ENCODE measurements around the gene GRAMD1A.
"Not testable (repeated sequence)": the region's sequence is repeated elsewhere in the genome, so short reads cannot be mapped to it uniquely, and the experiment has no call there.

GRAMD1A gene

GRCh38 chr19:35029275-35029736 is 29.2 kb downstream of the GRAMD1A start:
- DNase-seq, H3K4me3 Mint-ChIP-seq, H3K9me3 Mint-ChIP-seq: not testable (repeated sequence)
- Mint-ChIP-seq H3K4me1 (ENCODE audit: low read depth) (peaks cover 10% of the 10 kb centered on the region), H3K36me3 (ENCODE audit: low read depth) (peaks cover 41% of the 10 kb centered on the region), H3K27me3 (peaks cover 25% of the 10 kb centered on the region), H3K27ac (peak overlapping the region; percentile 57)

DNA sequence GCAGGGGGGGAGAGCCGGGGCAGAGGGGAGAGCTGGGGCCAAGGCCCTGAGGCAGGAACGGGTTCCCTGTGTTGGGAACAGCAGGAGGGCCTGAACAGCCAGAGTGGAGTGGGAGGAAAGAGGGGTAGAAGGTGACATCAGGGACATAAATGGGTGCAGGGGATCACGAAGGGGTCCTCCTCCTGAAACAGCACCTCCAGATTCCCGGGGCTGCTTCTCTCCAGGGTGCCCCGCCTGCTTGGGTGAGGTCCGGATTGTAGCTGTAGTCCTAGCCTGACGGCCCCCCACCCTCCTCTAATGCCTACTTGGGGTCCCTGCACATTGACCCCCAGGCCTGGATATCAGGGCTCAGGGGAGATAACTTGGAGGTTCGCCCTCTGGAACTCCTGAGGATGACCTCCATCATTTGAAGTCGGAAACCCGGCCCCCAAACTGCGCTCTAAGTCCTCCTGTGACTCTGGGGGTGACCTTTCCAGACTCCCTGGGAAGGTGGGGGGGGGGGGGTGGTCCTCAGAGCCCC is 29.7 kb downstream of the GRAMD1A start:
- Mint-ChIP-seq H3K9me3 (no peaks in the 10 kb centered on the region), H3K36me3 (ENCODE audit: low read depth) (peaks cover 36% of the 10 kb centered on the region), H3K4me1 (ENCODE audit: low read depth) (peaks cover 10% of the 10 kb centered on the region), H3K4me3 (peak overlapping the region; percentile 35), H3K27me3 (peaks cover 25% of the 10 kb centered on the region), H3K27ac (no peak overlapping the region)
- no peak for DNase-seq

DNA sequence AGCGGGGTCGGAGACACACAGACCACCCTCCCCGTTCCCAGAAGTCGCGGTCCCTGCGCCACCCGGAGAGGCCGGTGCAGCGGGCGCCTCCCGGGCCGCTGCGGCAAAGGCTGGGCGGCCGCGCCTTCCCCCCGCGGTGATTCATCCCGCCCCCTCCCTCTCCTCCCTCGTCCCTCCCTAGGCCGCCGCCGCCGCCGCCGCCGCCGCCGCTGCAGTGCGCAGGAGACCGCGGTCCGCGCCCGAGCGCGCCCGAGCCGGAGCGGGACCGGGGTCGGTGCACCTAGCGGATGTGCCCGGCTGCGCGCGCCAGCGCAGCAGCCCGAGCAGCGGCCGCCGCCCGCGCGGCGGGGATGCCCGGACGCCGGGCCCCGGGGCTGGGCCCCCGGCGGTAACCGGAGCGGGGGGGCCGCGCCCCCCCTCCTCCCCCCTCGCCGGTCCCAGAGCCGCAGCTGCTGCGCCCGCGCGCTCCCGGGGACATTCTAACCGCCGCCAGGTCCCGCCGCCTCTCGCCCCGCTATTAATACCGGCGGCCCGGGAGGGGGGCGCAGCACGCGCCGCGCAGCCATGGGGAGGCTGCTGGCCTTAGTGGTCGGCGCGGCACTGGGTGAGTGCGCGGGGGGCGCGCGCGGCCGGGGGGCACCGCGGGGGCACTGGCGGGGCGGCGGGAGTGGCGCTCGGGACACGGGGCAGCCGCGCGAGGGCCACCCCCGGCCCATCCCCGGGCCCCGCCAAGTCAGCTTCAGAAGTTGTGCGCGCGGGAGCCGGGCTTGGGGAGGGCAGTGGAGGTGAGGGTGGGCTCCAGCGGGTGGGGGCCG is 30.3 kb downstream of the GRAMD1A start, which contains the start of gene SCN1B:
Gene SCN1B, plus strand, starts transcription at position 214 of the 815 bp plus-strand sequence. Its CDS starts 351 bp downstream, at position 565.
- Mint-ChIP-seq H3K9me3 (no peaks in the 10 kb centered on the region), H3K4me1 (ENCODE audit: low read depth) (peaks cover 10% of the 10 kb centered on the region), H3K27ac (peak within 1 kb of the TSS; percentile 74), H3K36me3 (ENCODE audit: low read depth) (peaks cover 29% of the 10 kb centered on the region), H3K27me3 (peaks cover 25% of the 10 kb centered on the region), H3K4me3 (peak within 1 kb of the TSS; percentile 72)
- peak; percentile 82 for DNase-seq

DNA sequence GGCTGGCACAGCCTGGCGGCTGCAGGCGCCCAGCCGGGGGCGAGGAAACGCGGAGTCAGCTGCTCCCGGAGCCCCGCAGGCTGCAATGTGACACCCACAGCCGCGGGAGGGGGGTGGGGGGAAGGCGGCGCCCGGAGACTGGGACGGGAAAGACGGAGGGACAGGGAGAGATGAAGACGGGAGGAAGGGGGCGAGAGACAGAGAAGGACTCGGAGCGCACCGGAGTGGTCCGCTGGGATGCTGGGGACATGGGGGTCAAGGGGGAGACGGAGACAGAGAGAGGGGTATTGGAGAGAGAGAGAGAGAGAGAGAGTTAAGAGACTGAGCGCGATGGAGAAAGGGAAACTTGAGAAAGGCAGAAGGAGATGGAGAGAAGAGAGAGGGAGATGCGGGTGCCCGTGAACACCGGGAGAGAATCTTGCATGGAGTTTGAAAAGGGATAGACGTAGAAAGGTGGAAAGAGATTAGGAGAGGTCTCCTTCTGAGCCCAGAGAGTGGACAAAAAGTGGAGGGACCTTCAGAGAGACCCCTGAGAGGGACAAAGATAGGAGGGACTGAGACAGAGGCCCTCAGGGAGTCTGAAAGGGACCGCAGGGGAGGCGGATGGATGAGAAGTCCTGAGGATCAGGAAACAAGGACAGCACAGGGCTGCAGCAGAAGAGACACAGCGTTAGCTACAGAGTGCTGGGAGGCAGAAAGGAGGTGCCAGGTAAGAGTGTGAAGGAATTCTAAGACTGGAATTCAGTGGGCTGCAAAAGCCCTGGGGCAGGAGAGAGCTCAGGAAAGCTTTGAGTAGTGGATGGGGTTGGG is 31.2 kb downstream of the GRAMD1A start:
- no peaks in the 10 kb centered on the region for H3K9me3 Mint-ChIP-seq
- peaks cover 23% of the 10 kb centered on the region for H3K36me3 Mint-ChIP-seq (ENCODE audit: low read depth)
- peak overlapping the region; percentile 72 for H3K4me3 Mint-ChIP-seq
- H3K4me1 Mint-ChIP-seq (ENCODE audit: low read depth), result peaks cover 10% of the 10 kb centered on the region
- H3K27ac Mint-ChIP-seq, result peak overlapping the region; percentile 74
- H3K27me3 Mint-ChIP-seq, result peaks cover 25% of the 10 kb centered on the region
- DNase-seq, result no peak

GRCh38 chr19:35032356-35032865 is 32.3 kb downstream of the GRAMD1A start:
- Mint-ChIP-seq H3K27me3 (peaks cover 25% of the 10 kb centered on the region), H3K27ac (no peak overlapping the region), H3K4me3 (no peak overlapping the region)

GRCh38 chr19:35033067-35034004 is 33.2 kb downstream of the GRAMD1A start:
- Mint-ChIP-seq H3K27me3 (peaks cover 25% of the 10 kb centered on the region), H3K4me1 (ENCODE audit: low read depth) (peaks cover 9% of the 10 kb centered on the region), H3K36me3 (ENCODE audit: low read depth) (peaks cover 2% of the 10 kb centered on the region), H3K4me3 (no peak overlapping the region), H3K27ac (peak overlapping the region; percentile 8), H3K9me3 (no peaks in the 10 kb centered on the region)
- DNase-seq, result no peak

More at GRCh38 chr19:35032356-35032865, 32.3 kb downstream of the GRAMD1A start:
- DNase-seq, result no peak
- Mint-ChIP-seq H3K36me3 (ENCODE audit: low read depth) (peaks cover 11% of the 10 kb centered on the region), H3K4me1 (ENCODE audit: low read depth) (peaks cover 10% of the 10 kb centered on the region), H3K9me3 (no peaks in the 10 kb centered on the region)

GRCh38 chr19:35034005-35034502 is 33.9 kb downstream of the GRAMD1A start:
- DNase-seq, result no peak
- H3K27me3 Mint-ChIP-seq, result peaks cover 25% of the 10 kb centered on the region
- no peaks in the 10 kb centered on the region for H3K36me3 Mint-ChIP-seq (ENCODE audit: low read depth)

DNA sequence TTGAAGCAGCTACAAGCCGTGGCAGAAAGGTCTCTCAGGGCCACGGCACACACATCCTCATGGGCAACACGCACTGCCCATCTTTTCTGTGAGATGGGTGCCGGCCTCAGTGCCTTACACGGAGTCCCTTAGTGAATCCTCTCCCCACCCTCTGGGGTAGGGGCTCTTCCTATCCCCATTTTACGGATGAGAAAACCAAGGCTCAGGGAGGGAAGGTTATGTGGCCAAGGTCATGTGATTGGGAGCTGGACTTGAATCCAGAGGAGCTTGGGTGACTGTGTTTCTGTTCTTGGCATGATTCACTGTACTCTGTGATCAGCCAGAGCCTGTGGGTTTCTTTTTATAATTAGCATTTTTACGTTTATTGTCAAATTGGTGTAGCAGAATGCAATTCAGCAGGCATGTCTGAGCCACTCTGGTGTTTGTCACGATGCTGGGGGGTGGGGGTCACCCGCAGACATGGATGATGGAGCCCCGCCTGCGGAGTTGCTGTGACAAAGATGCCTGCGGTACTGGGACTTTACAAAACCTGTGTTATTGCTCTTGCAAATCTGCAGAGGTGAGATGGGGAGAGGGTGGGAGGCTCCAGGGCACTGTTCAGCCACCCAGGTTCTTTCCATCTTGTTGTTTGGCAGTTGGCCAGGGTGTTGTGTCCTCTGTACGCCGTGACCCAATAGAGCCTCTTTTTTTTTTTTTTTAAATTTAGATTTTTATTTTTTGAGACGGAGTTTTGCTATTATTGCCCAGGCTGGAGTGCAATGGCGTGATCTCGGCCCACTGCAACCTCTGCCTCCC is 34.7 kb downstream of the GRAMD1A start:
- Mint-ChIP-seq H3K9me3 (no peaks in the 10 kb centered on the region), H3K27ac (no peak overlapping the region), H3K36me3 (ENCODE audit: low read depth) (no peaks in the 10 kb centered on the region), H3K4me3 (no peak overlapping the region), H3K27me3 (peaks cover 25% of the 10 kb centered on the region), H3K4me1 (ENCODE audit: low read depth) (peaks cover 8% of the 10 kb centered on the region)
- DNase-seq, result no peak

More at GRCh38 chr19:35034005-35034502, 33.9 kb downstream of the GRAMD1A start:
- peaks cover 8% of the 10 kb centered on the region for H3K4me1 Mint-ChIP-seq (ENCODE audit: low read depth)
- H3K27ac Mint-ChIP-seq, result no peak overlapping the region
- H3K4me3 Mint-ChIP-seq, result no peak overlapping the region
- H3K9me3 Mint-ChIP-seq, result no peaks in the 10 kb centered on the region

- peaks cover 15% of the 10 kb centered on the region for H3K27me3 Mint-ChIP-seq
- H3K27ac Mint-ChIP-seq, result no peak overlapping the region
- H3K36me3 Mint-ChIP-seq (ENCODE audit: low read depth), result no peaks in the 10 kb centered on the region
- no peak overlapping the region for H3K4me3 Mint-ChIP-seq
- H3K9me3 Mint-ChIP-seq, result no peaks in the 10 kb centered on the region
- DNase-seq, result no peak
- peaks cover 18% of the 10 kb centered on the region for H3K4me1 Mint-ChIP-seq (ENCODE audit: low read depth)
Observed at GRCh38 chr19:35037716-35038622, 37.8 kb downstream of the GRAMD1A start.

DNA sequence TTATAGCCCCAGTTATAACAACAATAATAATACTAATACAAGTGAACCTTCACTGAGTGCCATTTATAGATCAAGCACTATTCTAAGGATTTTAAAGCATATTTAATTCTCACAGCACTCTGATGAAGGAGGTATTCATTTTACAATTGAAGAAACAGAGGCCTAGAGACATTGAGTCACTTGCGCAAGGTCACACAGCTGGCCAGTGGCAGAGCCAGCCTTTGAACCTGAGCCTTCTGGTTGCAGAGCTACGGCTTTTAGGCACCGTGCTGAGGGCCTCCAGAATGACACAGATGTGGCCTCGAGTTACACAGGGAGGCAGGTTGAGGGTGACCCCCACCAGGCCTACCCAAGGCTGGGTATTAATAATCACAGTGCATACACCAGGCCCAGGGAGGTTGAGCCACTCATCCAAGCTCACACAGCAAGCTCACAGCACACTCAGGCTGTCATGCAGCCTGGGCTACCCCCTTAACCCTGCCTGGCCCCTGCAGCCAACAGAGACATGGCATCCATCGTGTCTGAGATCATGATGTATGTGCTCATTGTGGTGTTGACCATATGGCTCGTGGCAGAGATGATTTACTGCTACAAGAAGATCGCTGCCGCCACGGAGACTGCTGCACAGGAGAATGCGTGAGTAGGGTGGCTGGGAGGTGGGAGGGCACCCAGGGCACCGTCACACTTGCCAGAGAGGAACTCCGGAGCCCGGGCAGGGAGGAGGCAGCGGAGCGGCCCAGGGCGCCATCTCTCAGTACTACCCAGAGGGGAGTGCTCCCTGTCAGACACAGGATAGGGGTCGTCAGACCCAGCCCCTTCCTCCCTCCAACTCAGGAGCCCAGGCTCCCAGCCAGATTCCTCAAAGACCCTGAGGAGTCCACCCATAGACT is 38.7 kb downstream of the GRAMD1A start:
- no peak for DNase-seq
- Mint-ChIP-seq H3K27ac (peak overlapping the region; percentile 22), H3K4me3 (no peak overlapping the region), H3K9me3 (no peaks in the 10 kb centered on the region), H3K27me3 (peaks cover 9% of the 10 kb centered on the region), H3K4me1 (ENCODE audit: low read depth) (peaks cover 18% of the 10 kb centered on the region), H3K36me3 (ENCODE audit: low read depth) (no peaks in the 10 kb centered on the region)

Data from activated T-cell treated with anti-CD3 and anti-CD28 coated beads, Interleukin-2, amount 50 U/mL, for 24 hours (primary cell).